NCI-H1092 treated with DMSO at 0.1 percent for 48 hours (cell line): Measurements from ENCODE around the gene ZNF177.

Experiments used
- DNase-seq: peaks from one replicate; lab custom pipeline; 2025; lab: John Stamatoyannopoulos, UW

ZNF177 gene

GRCh38 chr19:9430444-9430843 lies 67.6 kb downstream of the ZNF177 start:
- no peak for DNase-seq

GRCh38 chr19:9431475-9431874 lies 68.7 kb downstream of the ZNF177 start:
- DNase-seq: peak; percentile 1
